Smooth muscle cell (in vitro differentiated cells): ENCODE measurements around the gene MDN1. TPM values are rescaled to one million over a fixed set of nuclear protein-coding genes. Genes with fewer than 3 reads are reported as not detected.
"Not testable (repeated sequence)": the region's sequence is repeated elsewhere in the genome, so short reads cannot be mapped to it uniquely, and the experiment has no call there.

Experiments used
- DNase-seq: peaks from one replicate; lab custom pipeline; 2025; ENCODE audit not compliant: unreplicated experiment; lab: John Stamatoyannopoulos, UW
- H2AFZ ChIP-seq: fragments of 200-600 bp; sonication (generic); 2 replicates; pipeline ENCODE4 v1.6.0; 2016; ENCODE audit warnings: antibody characterized with exemption, low read depth, mild to moderate bottlenecking
- H3F3A ChIP-seq: fragments of 200-600 bp; sonication (generic); 2 replicates; pipeline ENCODE4 v1.6.0; 2017; ENCODE audit warnings: antibody characterized with exemption, low read depth
- H3K27ac ChIP-seq: fragments of 200-600 bp; sonication (generic); 2 replicates; pipeline ENCODE4 v1.5.1; 2016; ENCODE audit warnings: low read depth, mild to moderate bottlenecking
- H3K27me3 ChIP-seq: fragments of 200-600 bp; sonication (generic); 2 replicates; pipeline ENCODE4 v1.6.1; 2016; ENCODE audit warnings: low read depth, mild to moderate bottlenecking
- H3K36me3 ChIP-seq: fragments of 200-600 bp; sonication (generic); 2 replicates; pipeline ENCODE4 v1.5.1; 2016; ENCODE audit warnings: low read depth
- H3K4me1 ChIP-seq: fragments of 200-600 bp; sonication (generic); 2 replicates; pipeline ENCODE4 v1.5.1; 2016; ENCODE audit warnings: low read depth
- H3K4me2 ChIP-seq: fragments of 200-600 bp; sonication (generic); 2 replicates; pipeline ENCODE4 v1.6.0; 2016; ENCODE audit warnings: mild to moderate bottlenecking
- H3K4me3 ChIP-seq: fragments of 200-600 bp; sonication (generic); 2 replicates; pipeline ENCODE4 v1.5.1; 2016; ENCODE audit warnings: mild to moderate bottlenecking
- H3K79me2 ChIP-seq: fragments of 200-600 bp; sonication (generic); 2 replicates; pipeline ENCODE4 v1.6.0; 2016; ENCODE audit warnings: low read depth, mild to moderate bottlenecking
- H3K9ac ChIP-seq: fragments of 200-600 bp; sonication (generic); 2 replicates; pipeline ENCODE4 v1.6.0; 2016; ENCODE audit warnings: low read depth
- H3K9me3 ChIP-seq: fragments of 200-600 bp; sonication (generic); replicated peaks from 2 replicates; pipeline ENCODE4 v1.5.1; 2016; ENCODE audit warnings: low read depth
- H4K20me1 ChIP-seq: fragments of 200-600 bp; sonication (generic); 2 replicates; pipeline ENCODE4 v1.6.0; 2016; ENCODE audit warnings: low read depth
- WGBS: methylation state at CpG from one replicate; pipeline ENCODE4 v1.1.7; 2016; ENCODE audit warnings: low lambda C conversion rate; 5-methylcytosine and 5-hydroxymethylcytosine counted together
- polyA plus RNA-seq: library from polyadenylated mRNA; unstranded; fragments of >200 nt; fragmentation: Nextera tagmentation; extraction: Ambion mirVana; gene quantifications from 2 replicates; pipeline ENCODE4 v1.2.1, GENCODE V29; 2016
- total RNA-seq: library from RNA; depleted of rRNA; stranded (reverse); fragments of >200 nt; gene quantifications from 2 replicates; pipeline ENCODE4 v1.2.3, GENCODE V29; 2014
- TF ChIP-seq, protein P1 (sequence below): fragments of 200-600 bp; sonication (generic); IDR thresholded peaks from 2 replicates; pipeline ENCODE4 v1.5.1; 2017; ENCODE audit warnings: borderline replicate concordance, mild to moderate bottlenecking, antibody characterized with exemption; ENCODE audit not compliant: insufficient read depth, poor library complexity, severe bottlenecking

The MDN1 gene
- total and polyA plus RNA-seq, 2 experiments from 2014 or later: 6.4 to 16.5 TPM

DNA sequence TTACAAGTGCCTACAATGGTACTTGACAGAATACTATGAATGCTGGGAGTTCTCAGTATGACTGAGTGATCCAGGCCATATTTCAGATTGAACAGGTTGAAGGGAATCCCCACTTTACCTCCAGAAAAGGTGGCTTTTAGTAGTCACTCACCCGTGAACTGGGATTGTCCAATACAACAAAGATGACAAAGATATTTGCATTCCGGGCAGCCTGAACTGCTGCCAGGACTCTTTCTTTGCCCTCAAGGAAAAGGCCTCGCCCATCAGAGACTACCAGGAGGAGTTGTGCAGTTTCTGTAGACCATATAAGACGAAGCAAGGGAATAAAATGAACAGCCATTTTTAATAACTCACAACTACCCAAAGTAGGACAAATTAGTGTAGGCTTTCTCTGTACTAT lies 174.7 kb downstream of the MDN1 start:
- 89% methylated on average over 4 of the region's 4 CpGs for WGBS
- H3K27ac ChIP-seq: no peak overlapping the region
- no peaks in the 10 kb centered on the region for H3F3A ChIP-seq
- H3K9me3 ChIP-seq: no peaks in the 10 kb centered on the region
- H3K27me3 ChIP-seq: no peaks in the 10 kb centered on the region
- H3K79me2 ChIP-seq: no peaks in the 10 kb centered on the region
- H3K9ac ChIP-seq: no peak overlapping the region
- no peak overlapping the region for H2AFZ ChIP-seq
- no peak overlapping the region for H3K4me2 ChIP-seq
- no peaks in the 10 kb centered on the region for H4K20me1 ChIP-seq
- H3K4me3 ChIP-seq: no peak overlapping the region
- DNase-seq: no peak
- TF ChIP-seq, protein P1, sequence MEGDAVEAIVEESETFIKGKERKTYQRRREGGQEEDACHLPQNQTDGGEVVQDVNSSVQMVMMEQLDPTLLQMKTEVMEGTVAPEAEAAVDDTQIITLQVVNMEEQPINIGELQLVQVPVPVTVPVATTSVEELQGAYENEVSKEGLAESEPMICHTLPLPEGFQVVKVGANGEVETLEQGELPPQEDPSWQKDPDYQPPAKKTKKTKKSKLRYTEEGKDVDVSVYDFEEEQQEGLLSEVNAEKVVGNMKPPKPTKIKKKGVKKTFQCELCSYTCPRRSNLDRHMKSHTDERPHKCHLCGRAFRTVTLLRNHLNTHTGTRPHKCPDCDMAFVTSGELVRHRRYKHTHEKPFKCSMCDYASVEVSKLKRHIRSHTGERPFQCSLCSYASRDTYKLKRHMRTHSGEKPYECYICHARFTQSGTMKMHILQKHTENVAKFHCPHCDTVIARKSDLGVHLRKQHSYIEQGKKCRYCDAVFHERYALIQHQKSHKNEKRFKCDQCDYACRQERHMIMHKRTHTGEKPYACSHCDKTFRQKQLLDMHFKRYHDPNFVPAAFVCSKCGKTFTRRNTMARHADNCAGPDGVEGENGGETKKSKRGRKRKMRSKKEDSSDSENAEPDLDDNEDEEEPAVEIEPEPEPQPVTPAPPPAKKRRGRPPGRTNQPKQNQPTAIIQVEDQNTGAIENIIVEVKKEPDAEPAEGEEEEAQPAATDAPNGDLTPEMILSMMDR: no peak
- no peaks in the 10 kb centered on the region for H3K4me1 ChIP-seq
- H3K36me3 ChIP-seq: peaks cover 3% of the 10 kb centered on the region

DNA sequence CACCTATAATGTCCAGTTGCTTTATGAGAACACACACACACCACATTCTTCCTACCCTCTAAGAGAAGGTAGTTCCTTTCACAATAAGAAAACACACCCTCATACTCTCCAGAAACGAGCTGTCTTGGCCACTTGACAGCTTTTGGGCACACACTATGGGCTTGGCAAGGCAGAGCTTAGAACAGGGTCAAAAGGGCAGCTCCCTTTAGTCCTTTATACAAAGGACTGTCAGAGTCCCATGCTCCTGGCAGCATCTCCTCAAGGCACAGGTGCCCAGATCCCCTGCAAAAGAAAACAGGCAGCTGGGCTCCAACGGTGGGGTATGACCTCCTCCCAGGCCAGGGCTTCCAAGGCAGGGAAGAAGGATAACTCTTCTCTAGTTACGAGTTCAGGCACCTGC lies 176.2 kb downstream of the MDN1 start:
- WGBS: 93% methylated on average over 3 of the region's 3 CpGs

DNA sequence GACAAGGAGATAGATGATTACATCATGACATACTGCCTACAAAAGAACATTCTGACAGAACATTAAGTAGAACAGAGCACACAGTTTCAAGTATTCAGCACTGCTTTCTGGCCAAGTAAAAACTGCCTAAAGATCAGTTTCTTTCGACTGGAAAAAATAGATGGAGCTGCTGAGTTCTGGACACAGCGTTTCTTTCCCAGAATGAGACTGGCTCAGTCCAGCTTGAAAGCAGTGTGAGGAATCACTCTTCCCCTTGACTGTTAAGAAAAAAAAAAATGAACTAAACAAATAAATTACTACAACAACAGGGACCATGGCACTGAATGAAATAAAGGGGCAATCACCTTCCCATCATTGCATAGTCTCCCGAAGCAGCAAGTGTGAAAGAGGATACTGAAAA lies 176.6 kb downstream of the MDN1 start:
- H3K4me2 ChIP-seq: no peak overlapping the region
- H4K20me1 ChIP-seq: no peaks in the 10 kb centered on the region
- TF ChIP-seq, protein P1: no peak
- no peaks in the 10 kb centered on the region for H3K79me2 ChIP-seq
- no peaks in the 10 kb centered on the region for H3K9me3 ChIP-seq
- DNase-seq: no peak
- H3K27ac ChIP-seq: no peak overlapping the region
- H3K4me3 ChIP-seq: no peak overlapping the region
- 92% methylated on average over 3 of the region's 3 CpGs for WGBS
- H3K36me3 ChIP-seq: no peaks in the 10 kb centered on the region
- peaks cover 8% of the 10 kb centered on the region for H3K4me1 ChIP-seq
- H3K9ac ChIP-seq: no peak overlapping the region
- no peak overlapping the region for H2AFZ ChIP-seq
- no peaks in the 10 kb centered on the region for H3K27me3 ChIP-seq
- H3F3A ChIP-seq: no peaks in the 10 kb centered on the region

More for the DNA sequence above, 176.2 kb downstream of the MDN1 start:
- Histone ChIP-seq H3K4me3 (no peak overlapping the region), H3K9ac (no peak overlapping the region), H3K4me1 (peaks cover 7% of the 10 kb centered on the region), H3K27ac (no peak overlapping the region), H3K36me3 (no peaks in the 10 kb centered on the region), H3K27me3 (no peaks in the 10 kb centered on the region), H3K9me3 (no peaks in the 10 kb centered on the region), H2AFZ (no peak overlapping the region), H3F3A (no peaks in the 10 kb centered on the region), H3K79me2 (no peaks in the 10 kb centered on the region), H4K20me1 (no peaks in the 10 kb centered on the region), H3K4me2 (no peak overlapping the region)
- DNase-seq: no peak
- TF ChIP-seq, protein P1: no peak

DNA sequence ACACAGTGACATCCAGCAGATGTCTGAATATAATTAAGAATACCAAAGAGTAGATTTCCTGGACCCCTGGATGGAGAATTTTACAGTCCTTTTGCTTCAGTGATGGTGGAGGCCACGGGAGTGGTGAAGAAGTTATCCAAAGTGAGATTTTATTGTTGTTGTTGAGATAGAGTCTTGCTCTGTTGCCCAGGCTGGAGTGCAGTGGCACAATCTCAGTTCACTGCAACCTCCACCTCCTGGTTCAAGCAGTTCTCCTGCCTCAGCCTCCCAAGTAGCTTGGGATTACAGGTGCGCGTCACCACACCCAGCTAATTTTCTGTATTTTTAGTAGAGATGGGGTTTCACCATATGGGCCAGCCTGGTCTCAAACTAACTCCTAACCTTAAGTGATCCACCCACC lies 178.0 kb downstream of the MDN1 start:
- not testable (repeated sequence) for H2AFZ ChIP-seq, H4K20me1 ChIP-seq, H3K9me3 ChIP-seq, DNase-seq, H3K4me3 ChIP-seq, H3K36me3 ChIP-seq, H3K9ac ChIP-seq, H3K27ac ChIP-seq, H3F3A ChIP-seq, H3K4me2 ChIP-seq, H3K79me2 ChIP-seq, H3K27me3 ChIP-seq
- 98% methylated on average over 3 of the region's 3 CpGs for WGBS
- H3K4me1 ChIP-seq: peaks cover 15% of the 10 kb centered on the region
